GM21423 (cell line): ENCODE measurements around the gene HIVEP1.
"Not testable (repeated sequence)": the region's sequence is repeated elsewhere in the genome, so short reads cannot be mapped to it uniquely, and the experiment has no call there.

ENCODE experiments used
- ATAC-seq: cut with Tn5 transposase; IDR thresholded peaks from one replicate; pipeline ENCODE4 v1.9.1; 2021; ENCODE audit warnings: mild to moderate bottlenecking, moderate library complexity; ENCODE audit not compliant: unreplicated experiment

HIVEP1 gene

GRCh38 chr6:12176782-12177181, 164.7 kb downstream of the HIVEP1 start:
- ATAC-seq: not testable (repeated sequence)

DNA sequence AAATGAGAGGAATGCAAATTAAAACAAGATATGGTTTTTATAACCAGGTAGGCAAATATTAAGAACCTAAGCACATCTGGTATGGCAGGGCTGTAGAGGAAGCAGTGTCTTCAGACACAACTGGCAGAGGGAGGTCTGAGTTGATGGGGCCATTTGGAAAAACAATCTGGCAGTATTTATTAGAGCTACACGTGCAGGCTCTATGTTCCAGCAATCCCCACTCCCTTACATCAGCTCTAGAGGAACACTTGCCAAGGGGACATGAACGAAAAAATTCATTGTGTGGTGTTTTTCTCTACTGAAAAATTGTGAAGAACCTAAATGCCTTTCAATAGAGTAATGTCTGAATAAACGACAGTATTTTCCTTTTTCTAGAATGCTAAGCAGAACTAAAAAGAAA, 166.4 kb downstream of the HIVEP1 start:
- ATAC-seq: no peak

- ATAC-seq: no peak
These were observed 169.4 kb downstream of the HIVEP1 start for GRCh38 chr6:12181481-12181880.

DNA sequence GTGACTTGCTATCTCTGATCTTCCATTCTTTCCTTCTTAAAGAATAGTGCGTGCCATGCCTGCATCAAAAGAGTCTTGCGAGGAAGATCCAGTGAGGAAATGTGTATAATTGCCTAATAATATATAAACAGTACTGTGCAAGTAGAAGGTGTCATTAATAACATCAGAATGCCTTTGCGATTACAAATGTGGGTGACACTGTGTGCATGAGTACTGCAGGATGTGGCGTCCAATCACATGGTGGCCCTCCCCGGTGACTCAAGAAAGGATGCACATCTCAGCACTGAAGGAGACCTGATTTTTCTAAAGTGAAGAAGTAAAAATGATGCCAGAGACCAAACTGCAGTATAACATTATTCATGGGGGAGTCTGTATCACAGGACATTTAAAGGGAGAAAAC, 170.6 kb downstream of the HIVEP1 start:
- no peak for ATAC-seq

DNA sequence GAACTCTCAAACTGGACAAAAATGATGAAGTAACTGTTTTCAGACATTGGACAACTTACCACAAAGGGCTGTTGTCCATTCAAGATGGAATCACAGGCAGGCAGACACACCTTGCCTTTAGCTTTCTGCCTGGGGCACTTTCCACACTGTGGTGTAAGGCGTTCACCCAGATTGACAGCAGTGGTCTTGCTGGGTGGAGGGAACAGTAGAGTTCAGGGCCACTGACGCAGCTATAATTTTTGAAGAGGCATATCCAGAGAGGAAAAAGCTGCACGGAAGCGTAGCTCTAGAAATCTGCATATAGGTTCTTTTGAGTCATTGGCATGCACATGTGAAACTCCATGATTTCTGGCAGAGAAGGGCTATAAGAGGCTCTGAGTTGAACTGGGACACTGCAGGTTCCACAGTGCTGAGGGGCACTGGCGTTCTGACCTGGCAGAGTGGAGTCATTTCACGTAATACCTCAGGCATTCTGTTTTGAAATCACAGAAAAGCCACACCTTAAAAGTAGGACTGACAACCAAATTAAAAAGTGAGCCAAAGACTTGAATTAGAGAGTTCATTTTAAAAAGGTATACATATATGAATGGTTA, 173.1 kb downstream of the HIVEP1 start:
- no peak for ATAC-seq

DNA sequence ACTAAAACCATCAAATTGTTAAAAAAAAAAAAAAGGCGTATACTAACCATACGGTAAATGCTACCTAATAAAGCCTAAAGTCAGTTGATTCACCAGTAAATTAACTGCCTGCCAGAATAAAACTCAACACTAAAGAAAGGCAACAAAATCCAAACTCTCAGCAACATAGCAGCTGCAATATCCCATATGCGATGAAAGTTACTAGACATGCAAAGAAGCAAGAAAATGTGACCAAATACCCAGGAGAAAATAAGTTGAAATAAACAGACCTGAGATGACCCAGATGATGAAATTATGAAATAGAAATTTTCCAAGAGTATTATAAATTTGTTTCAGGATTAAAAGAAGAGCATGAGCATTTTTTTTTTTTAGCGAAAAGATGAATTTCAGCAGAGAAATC, 174.4 kb downstream of the HIVEP1 start:
- ATAC-seq: no peak

- no peak for ATAC-seq
These were observed 177.0 kb downstream of the HIVEP1 start for GRCh38 chr6:12189150-12189549.

DNA sequence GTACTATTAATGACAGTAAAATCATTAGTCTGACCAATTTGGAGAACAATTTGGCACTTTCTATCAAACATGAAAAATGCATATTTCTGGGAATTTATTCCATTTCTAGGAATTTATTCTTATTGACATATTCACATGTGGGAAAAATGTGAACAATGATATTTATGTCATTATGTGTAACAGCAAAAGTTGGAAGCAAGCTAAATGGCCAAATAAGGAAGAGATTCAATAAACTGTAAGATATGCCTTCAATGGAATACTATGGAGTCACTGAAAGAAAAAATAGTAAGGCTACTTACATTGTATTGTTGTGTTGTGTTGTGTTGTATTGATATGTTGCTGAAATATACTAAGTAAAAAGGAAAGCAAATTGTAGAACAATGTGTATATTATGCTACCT, 177.5 kb downstream of the HIVEP1 start:
- ATAC-seq: no peak

DNA sequence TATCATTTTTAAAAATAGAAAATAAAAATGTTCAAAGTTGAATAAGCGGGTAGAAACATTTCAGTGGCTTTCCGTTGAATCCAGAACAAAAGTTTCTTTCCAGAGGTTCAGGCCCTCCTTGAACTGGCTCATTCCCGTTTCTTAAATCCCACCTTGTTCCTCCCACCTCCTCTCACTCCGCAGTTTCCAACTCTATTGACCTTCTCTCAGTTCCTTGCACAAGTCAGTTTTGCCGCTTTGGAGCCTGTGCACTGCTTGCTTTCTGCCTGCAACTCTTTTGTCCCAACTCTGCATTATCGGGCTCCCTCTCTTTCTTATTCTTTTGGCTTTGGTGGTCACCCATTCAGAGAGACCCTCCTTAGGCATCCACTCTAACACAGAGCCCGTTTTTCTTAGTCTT, 178.1 kb downstream of the HIVEP1 start:
- ATAC-seq: no peak

- no peak for ATAC-seq
These were observed 184.3 kb downstream of the HIVEP1 start for GRCh38 chr6:12196326-12196936.

GRCh38 chr6:12198851-12199250, 186.7 kb downstream of the HIVEP1 start:
- no peak for ATAC-seq

GRCh38 chr6:12200015-12200564, 188.0 kb downstream of the HIVEP1 start:
- ATAC-seq: no peak

GRCh38 chr6:12200761-12201160, 188.6 kb downstream of the HIVEP1 start:
- ATAC-seq: no peak

GRCh38 chr6:12203001-12203400, 190.9 kb downstream of the HIVEP1 start:
- ATAC-seq: no peak

GRCh38 chr6:12208190-12208589, 196.1 kb downstream of the HIVEP1 start:
- ATAC-seq: no peak

GRCh38 chr6:12208673-12209072, 196.6 kb downstream of the HIVEP1 start:
- no peak for ATAC-seq
